ENCODE results near the gene SPANXN3.
"Not testable (repeated sequence)": the region's sequence is repeated elsewhere in the genome, so short reads cannot be mapped to it uniquely, and the experiment has no call there.

Gene SPANXN3

GRCh38 chrX:143517375-143517774, at the start of gene SPANXN3:
TSS of gene SPANXN3 (minus strand) at chrX:143517475. CDS start at chrX:143517391, 84 bp downstream.
- DNase-seq: not testable (repeated sequence)

DNA sequence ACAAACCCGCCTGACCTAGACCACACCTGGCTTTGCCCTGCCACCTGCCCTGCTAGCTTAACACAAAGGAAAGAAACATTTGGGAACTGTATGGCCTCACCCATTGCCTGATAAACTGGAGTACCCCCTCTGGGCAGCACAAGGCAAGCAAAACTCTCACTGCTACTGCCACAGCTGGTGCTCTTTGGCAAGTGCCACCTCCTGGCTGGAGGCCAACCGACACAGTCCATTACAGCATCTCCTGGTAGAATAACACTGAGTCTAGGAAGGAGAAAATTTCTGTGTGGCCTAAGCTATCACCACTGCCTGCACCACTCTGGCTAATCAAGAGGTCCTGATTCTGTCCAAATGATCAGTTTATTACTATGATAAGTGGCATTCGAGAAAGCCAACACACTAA, 18.9 kb upstream of the SPANXN3 start:
- no peak for DNase-seq

GRCh38 chrX:143502196-143502595, 15.1 kb downstream of the SPANXN3 start:
- DNase-seq: not testable (repeated sequence)

DNA sequence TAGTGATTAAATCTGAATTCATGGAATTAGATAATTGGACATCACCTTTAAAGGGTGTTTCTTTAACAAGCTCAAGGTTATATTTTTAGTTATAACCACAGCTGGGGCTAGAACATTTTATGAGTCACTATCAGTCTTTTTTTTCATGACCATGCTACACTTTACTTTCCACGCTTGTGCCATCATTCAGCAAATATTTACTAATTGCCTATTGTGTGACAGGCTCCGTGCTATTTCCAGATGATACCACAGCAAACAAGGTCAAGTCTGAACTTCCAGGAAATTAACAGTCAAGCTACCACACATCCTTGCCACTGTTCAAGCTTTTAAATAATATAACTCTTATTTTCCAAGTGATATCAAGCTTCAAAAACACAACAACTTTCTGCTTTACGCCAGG, 16.5 kb downstream of the SPANXN3 start:
- DNase-seq: no peak

DNA sequence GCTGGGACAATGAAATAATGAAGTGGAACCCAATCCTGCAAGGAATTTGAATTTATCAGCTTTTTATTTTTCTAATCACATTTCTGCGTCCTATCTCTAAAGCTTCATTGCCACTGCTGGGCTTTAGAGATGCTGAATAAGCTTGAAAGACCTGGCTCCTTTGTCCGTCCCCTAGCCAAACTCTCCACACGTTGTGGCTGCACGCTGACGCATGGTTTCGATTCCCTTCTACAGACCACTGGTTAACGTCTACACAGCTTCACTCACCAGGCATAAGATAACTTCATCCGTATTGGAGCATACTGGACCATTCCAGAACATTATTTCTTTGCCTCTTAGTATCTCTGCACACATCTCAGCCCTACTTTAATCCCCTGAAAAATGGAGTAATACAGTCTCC, 31.2 kb downstream of the SPANXN3 start:
- DNase-seq: no peak

DNA sequence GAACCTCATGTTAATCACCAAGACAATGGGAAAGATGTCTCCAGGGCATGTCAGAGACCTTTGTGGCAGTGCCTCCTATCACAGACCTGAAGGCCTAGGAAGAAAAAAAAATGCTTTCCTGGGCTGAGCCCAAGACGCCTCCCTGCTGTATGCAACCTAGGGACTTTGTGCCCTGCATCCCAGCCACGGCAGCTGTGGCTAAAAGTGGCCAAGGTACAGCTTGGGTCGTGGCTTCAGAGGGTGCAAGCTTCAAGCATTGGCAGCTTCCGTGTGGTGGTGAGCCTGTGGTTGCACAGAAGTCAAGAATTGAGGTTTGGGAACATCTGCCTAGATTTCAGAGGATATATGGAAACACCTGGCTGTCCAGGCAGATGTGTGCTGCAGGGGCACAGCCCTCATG, 40.5 kb downstream of the SPANXN3 start:
- DNase-seq: no peak

DNA sequence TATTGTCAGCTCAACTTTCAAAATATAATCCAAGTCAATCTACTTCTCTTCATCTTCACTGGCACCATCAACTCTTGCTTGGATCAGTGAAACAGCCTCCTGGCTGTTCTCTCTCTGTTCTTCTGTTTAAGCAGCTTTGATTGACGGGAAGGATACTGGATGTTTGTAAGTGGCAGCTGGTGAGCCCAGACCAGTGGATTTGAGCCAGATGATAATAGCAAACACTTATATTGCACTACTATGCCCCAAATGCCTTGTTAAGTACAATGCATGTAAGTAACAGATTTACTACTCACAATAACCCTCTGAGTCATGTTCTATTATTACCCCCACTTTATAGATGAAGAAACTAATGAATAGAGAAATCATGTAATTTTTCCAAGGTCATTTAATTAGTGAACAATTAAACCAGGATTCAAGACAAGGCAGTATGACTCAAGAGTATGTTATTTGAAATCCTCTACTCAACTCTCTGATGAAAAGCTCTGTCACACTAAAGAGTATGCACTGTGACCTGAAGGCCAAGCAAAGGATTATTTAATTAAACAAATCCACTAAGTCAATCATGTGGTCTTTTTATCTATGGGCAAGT, 44.8 kb downstream of the SPANXN3 start:
- no peak for DNase-seq

DNA sequence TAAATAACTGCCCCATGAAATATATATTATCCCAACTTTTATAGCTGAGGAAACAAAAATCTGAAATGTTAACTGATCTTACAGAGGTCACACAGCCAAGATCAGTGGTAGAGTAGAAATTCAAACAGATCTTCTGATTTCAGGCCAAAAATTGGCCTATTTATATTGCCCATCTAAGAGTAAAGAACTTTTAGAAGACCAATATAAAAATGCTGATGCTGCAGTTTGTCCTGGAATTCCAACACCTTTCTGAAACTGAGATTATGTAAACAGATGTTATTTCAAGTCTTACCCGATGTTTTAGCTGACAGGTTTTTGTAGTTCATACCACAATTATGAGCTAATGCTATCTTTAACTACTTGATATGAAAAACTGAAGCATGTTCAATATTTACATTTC, 51.1 kb downstream of the SPANXN3 start:
- no peak for DNase-seq

- DNase-seq: no peak
Observed at GRCh38 chrX:143462696-143463095, 54.6 kb downstream of the SPANXN3 start.

DNA sequence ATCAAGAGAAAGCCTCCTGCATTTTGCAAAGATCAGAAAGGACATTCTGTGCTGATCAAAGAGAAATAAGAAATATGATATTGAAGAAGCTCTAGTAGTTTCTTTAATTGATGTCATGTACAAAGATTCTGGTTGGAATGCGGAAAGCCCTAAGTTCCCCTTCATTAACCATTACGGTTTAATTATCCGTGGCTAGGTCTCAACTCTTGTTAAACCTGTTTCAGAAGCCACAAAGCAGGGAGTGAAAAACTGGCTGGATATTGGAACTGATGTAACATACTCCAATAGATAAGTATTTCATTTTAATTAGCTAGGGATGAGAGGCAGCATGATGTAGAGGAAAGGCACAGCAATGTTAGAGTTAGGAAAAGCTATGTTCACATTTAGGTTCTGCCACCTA, 55.7 kb downstream of the SPANXN3 start:
- DNase-seq: no peak

Measured in NCI-H526 (cell line).